ENCODE measurements around the gene ELOA. TPM values are rescaled to one million over a fixed set of nuclear protein-coding genes. Genes with fewer than 3 reads are reported as not detected.
A peak's percentile ranks its signal among the peaks of the same experiment; 100 is the strongest.

The ELOA gene
- total RNA-seq, 1 donor from 2014 or later = 30.4 TPM

- Mint-ChIP-seq H3K4me1 (peaks cover 15% of the 10 kb centered on the region), H3K9me3 (no peaks in the 10 kb centered on the region), H3K27me3 (ENCODE audit: low read depth) (no peaks in the 10 kb centered on the region), H3K27ac (no peak overlapping the region), H3K36me3 (peaks cover 10% of the 10 kb centered on the region), H3K4me3 (no peak overlapping the region)
- TF ChIP-seq CTCF (IDR thresholded peaks at IDR 0.05; ENCODE audit: unreplicated experiment) = no peak
- no peak for DNase-seq (ENCODE audit: low spot score in 2 of 2, unreplicated experiment in 2 of 2)
Observed at GRCh38 chr1:23803674-23804073, 60.4 kb downstream of the ELOA start.

GRCh38 chr1:23804183-23804835, 61.0 kb downstream of the ELOA start:
- H3K27ac Mint-ChIP-seq = no peak overlapping the region
- no peak overlapping the region for H3K4me3 Mint-ChIP-seq
- H3K27me3 Mint-ChIP-seq (ENCODE audit: low read depth) = no peaks in the 10 kb centered on the region
- DNase-seq (ENCODE audit: low spot score in 2 of 2, unreplicated experiment in 2 of 2) = no peak
- peaks cover 10% of the 10 kb centered on the region for H3K36me3 Mint-ChIP-seq
- peaks cover 14% of the 10 kb centered on the region for H3K4me1 Mint-ChIP-seq
- peak; percentile 50 for TF ChIP-seq CTCF (IDR thresholded peaks at IDR 0.05; ENCODE audit: unreplicated experiment)
- no peaks in the 10 kb centered on the region for H3K9me3 Mint-ChIP-seq

- H3K36me3 Mint-ChIP-seq = peaks cover 10% of the 10 kb centered on the region
- no peak overlapping the region for H3K27ac Mint-ChIP-seq
Observed at GRCh38 chr1:23805025-23805424, 61.8 kb downstream of the ELOA start.

GRCh38 chr1:23806280-23806679, 63.0 kb downstream of the ELOA start:
- Mint-ChIP-seq H3K4me1 (peaks cover 5% of the 10 kb centered on the region), H3K27ac (no peak overlapping the region)
- DNase-seq (ENCODE audit: low spot score in 2 of 2, unreplicated experiment in 2 of 2) = no peak

More at GRCh38 chr1:23805025-23805424, 61.8 kb downstream of the ELOA start:
- Mint-ChIP-seq H3K27me3 (ENCODE audit: low read depth) (no peaks in the 10 kb centered on the region), H3K4me1 (peaks cover 9% of the 10 kb centered on the region), H3K4me3 (no peak overlapping the region), H3K9me3 (no peaks in the 10 kb centered on the region)
- DNase-seq (ENCODE audit: low spot score in 2 of 2, unreplicated experiment in 2 of 2) = no peak
- TF ChIP-seq CTCF (IDR thresholded peaks at IDR 0.05; ENCODE audit: unreplicated experiment) = no peak

GRCh38 chr1:23807453-23807852, 64.2 kb downstream of the ELOA start:
- Mint-ChIP-seq H3K27me3 (ENCODE audit: low read depth) (no peaks in the 10 kb centered on the region), H3K27ac (no peak overlapping the region), H3K36me3 (peaks cover 15% of the 10 kb centered on the region), H3K9me3 (no peaks in the 10 kb centered on the region), H3K4me1 (no peaks in the 10 kb centered on the region), H3K4me3 (no peak overlapping the region)
- no peak for DNase-seq (ENCODE audit: low spot score in 2 of 2, unreplicated experiment in 2 of 2)
- TF ChIP-seq CTCF (IDR thresholded peaks at IDR 0.05; ENCODE audit: unreplicated experiment) = no peak

More at GRCh38 chr1:23806280-23806679, 63.0 kb downstream of the ELOA start:
- peaks cover 12% of the 10 kb centered on the region for H3K36me3 Mint-ChIP-seq
- no peaks in the 10 kb centered on the region for H3K27me3 Mint-ChIP-seq (ENCODE audit: low read depth)
- no peak overlapping the region for H3K4me3 Mint-ChIP-seq
- no peaks in the 10 kb centered on the region for H3K9me3 Mint-ChIP-seq
- no peak for TF ChIP-seq CTCF (IDR thresholded peaks at IDR 0.05; ENCODE audit: unreplicated experiment)

Data from mesothelial cell of epicardium (in vitro differentiated cells).